Kidney (tissue), 14 donors: ENCODE results near the gene ELF3. TPM values are rescaled to one million over a fixed set of nuclear protein-coding genes. Genes with fewer than 3 reads are reported as not detected.

ENCODE experiments used
- DNase-seq, 5 donors: peaks; one replicate each; pipeline ENCODE4 v3.0.0-alpha.2; 2013 to 2020
- FAIRE-seq: peaks from 2 replicates; lab custom pipeline; 2012; peaks lifted over from hg19 to GRCh38; lab: Jason Lieb, UNC
- H3K27ac ChIP-seq, 2 donors: one replicate each; pipeline ENCODE4 v1.7.0; 2013; ENCODE audit warnings: low read depth in 2 of 2, low read length in 2 of 2, inconsistent platforms in 1 of 2
- H3K27me3 ChIP-seq: one replicate; pipeline ENCODE4 v1.7.1; 2013; ENCODE audit warnings: low read length, inconsistent platforms; ENCODE audit not compliant: control insufficient read depth, insufficient read depth
- H3K36me3 ChIP-seq, 3 donors: one replicate each; pipeline versions ENCODE4 v1.7.0 to v1.7.1; 2013; ENCODE audit warnings: low read length in 3 of 3, control low read depth in 1 of 3, inconsistent platforms in 1 of 3; ENCODE audit not compliant: insufficient read depth in 3 of 3, control insufficient read depth in 2 of 3
- H3K4me1 ChIP-seq, 3 donors: one replicate each; pipeline versions ENCODE4 v1.7.0 to v1.7.1; 2013; ENCODE audit warnings: low read length in 3 of 3, inconsistent platforms in 1 of 3, low read depth in 1 of 3; ENCODE audit not compliant: control insufficient read depth in 2 of 3, insufficient read depth in 2 of 3
- H3K4me3 ChIP-seq, 3 donors: one replicate each; pipeline versions ENCODE4 v1.7.0 to v1.8.1; 2013; ENCODE audit warnings: low read length in 3 of 3, control low read depth in 1 of 3, inconsistent platforms in 1 of 3
- H3K9ac ChIP-seq, 3 donors: one replicate each; pipeline versions ENCODE4 v1.7.0 to v1.7.1; 2013; ENCODE audit warnings: low read length in 3 of 3, control low read depth in 1 of 3, inconsistent platforms in 1 of 3
- H3K9me3 ChIP-seq, 3 donors: one replicate each; pipeline versions ENCODE4 v1.7.0 to v1.7.1; 2013; ENCODE audit warnings: low read length in 3 of 3, control low read depth in 1 of 3, inconsistent platforms in 1 of 3; ENCODE audit not compliant: control insufficient read depth in 2 of 3, insufficient read depth in 1 of 3
- CTCF ChIP-seq: IDR thresholded peaks from 3 replicates; pipeline ENCODE4 v1.5.1; 2012; ENCODE audit warnings: mild to moderate bottlenecking, moderate library complexity, borderline replicate concordance; ENCODE audit not compliant: insufficient read depth; ENCODE audit errors: extremely low read depth
- intact Hi-C: fragments of 100-400 bp; cut with DNase I; formaldehyde crosslinking; loops from one replicate; pipeline ENCODE4 v1.11.1; 2022
- polyA plus RNA-seq: library from polyadenylated mRNA; stranded (reverse); fragments of 350-450 nt; fragmentation: Illumina TruSeq; extraction: RNeasy Lipid Tissue Mini Kit (QIAGEN cat#74804); gene quantifications from one replicate; pipeline ENCODE4 v1.2.3, GENCODE V29; 2014; ENCODE audit warnings: low read depth, low replicate concordance; ENCODE audit not compliant: insufficient read depth
- total RNA-seq: library from RNA; stranded (reverse); fragmentation: NEBNext Ultra II Directional; extraction: Animal tissue kit (Norgen Biotek cat#: 25700); gene quantifications from one replicate; pipeline ENCODE4 v1.2.1, GENCODE V29; 2021
- donor health status: control.
- donor health status: control.
- donor health status: control.
- donor health status: control.
- donor health status: control.
- donor health status: DM: yes; HTN: yes; CAD: no.
- donor health status: Normal renal cell carcinoma (clear cell type).

The ELF3 gene
- total and polyA plus RNA-seq, 2 donors from 2014 or later: 81.8 to 400 TPM

DNA sequence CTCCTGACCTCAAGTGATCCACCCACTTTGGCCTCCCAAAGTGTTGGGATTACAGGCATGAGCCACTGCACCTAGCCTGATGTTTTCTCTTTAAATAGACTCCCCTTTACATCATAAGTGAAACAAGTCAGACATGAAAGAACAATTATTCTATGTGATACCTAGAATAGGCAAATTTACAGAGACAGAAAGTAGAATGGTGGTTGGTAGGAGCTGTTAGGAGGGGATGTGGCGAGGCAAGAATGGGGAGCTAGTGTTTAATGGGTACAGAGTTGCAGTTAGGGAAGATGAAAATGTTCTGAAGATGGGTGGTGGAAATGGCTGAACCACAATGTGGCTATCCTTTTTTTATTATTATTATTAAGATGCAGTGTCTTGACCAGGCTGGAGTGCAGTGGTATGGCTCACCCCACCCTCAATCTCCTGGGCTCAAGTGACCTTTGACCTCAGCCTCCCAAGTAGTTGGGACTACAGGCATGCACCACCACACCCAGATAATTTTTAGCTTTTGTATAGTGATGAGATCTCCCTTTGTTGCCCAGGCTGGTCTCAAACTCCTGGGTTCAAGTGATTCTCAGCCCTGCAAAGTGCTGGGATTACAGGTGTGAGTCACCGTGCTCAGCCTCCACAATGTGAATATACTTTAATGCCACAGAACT lies 28.4 kb downstream of the ELF3 start:
- peaks cover 0 to 9% (median 5%) of the 10 kb centered on the region in 3 donors for H3K4me1 ChIP-seq
- TF ChIP-seq CTCF: no peak
- DNase-seq: no peak

GRCh38 chr1:202045705-202046104 lies 35.3 kb downstream of the ELF3 start:
- DNase-seq: no peak
- no peaks in the 10 kb centered on the region for H3K36me3 ChIP-seq
- no peak for FAIRE-seq
- peak overlapping the region; percentile 58 to 76 for H3K27ac ChIP-seq
- no peak overlapping the region for H3K4me3 ChIP-seq
- H3K9ac ChIP-seq: peak overlapping the region in 1 of 3 donors; percentile 40
- no peaks in the 10 kb centered on the region for H3K27me3 ChIP-seq
- peaks cover 0 to 10% (median 8%) of the 10 kb centered on the region in 3 donors for H3K4me1 ChIP-seq
- intact Hi-C loops: no loop called here
- H3K9me3 ChIP-seq: no peaks in the 10 kb centered on the region
- TF ChIP-seq CTCF: no peak

More for the DNA sequence above, 28.4 kb downstream of the ELF3 start:
- H3K36me3 ChIP-seq: no peaks in the 10 kb centered on the region
- H3K9ac ChIP-seq: no peak overlapping the region
- intact Hi-C loops: no loop called here
- no peak overlapping the region for H3K27ac ChIP-seq
- no peaks in the 10 kb centered on the region for H3K27me3 ChIP-seq
- FAIRE-seq: no peak
- no peaks in the 10 kb centered on the region for H3K9me3 ChIP-seq
- no peak overlapping the region for H3K4me3 ChIP-seq

DNA sequence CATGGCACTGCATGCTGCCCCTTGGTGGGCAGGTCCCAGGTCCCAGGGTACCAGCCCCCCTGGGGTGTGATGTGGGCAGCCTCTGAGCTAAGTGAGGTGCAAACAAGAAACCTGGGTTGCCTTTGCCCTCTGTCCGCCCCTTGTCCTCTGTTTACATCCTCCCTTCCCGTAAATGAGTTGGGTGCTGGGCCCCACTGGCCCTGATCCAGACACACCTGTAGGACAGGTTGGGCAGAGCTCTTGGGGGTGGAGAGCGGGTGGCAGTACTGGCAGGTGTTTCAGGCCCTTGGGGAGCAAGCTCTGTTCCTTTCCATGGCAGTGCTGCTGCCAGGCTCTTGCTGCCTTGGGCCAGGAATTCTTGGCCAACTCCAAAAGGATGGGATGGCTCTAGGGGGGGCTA lies 35.8 kb downstream of the ELF3 start:
- no peak overlapping the region for H3K4me3 ChIP-seq
- no peaks in the 10 kb centered on the region for H3K27me3 ChIP-seq
- FAIRE-seq: no peak
- peak overlapping the region in 1 of 3 donors; percentile 40 for H3K9ac ChIP-seq
- TF ChIP-seq CTCF: no peak
- no peaks in the 10 kb centered on the region for H3K36me3 ChIP-seq
- intact Hi-C loops: no loop called here
- DNase-seq: peak; percentile 52 to 96 (median 70)
- no peaks in the 10 kb centered on the region for H3K9me3 ChIP-seq
- H3K4me1 ChIP-seq: peaks cover 0 to 10% (median 8%) of the 10 kb centered on the region in 3 donors
- peak overlapping the region; percentile 58 to 76 for H3K27ac ChIP-seq
